AG20443 (cell line): ENCODE data around the gene SHE.
A peak's percentile ranks its signal among the peaks of the same experiment; 100 is the strongest.

Experiments
- DNase-seq: peaks from one replicate; pipeline ENCODE4 v3.0.0; 2012; ENCODE audit warnings: low spot score, mixed read lengths

SHE gene

DNA sequence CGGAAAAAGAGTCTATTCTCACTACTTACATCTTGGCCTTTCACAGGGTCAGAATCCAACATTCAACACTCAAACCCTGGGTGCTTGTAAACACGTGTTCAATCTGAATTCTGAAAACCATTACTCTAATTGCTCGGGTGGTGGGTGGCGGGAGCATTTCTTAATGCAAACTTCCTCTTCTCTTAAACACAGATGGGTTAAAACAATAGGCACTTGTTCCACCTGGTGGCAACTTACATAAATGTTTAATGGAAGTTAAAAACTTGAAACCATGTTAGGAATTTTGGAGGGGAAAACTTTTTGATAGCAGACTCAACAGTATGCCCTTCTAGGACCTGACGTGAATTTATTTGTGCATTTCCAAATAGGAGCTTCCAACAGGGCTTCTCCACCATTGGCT is 23.6 kb downstream of the SHE start:
- DNase-seq = no peak

GRCh38 chr1:154478013-154478412 is 24.2 kb downstream of the SHE start:
- no peak for DNase-seq

DNA sequence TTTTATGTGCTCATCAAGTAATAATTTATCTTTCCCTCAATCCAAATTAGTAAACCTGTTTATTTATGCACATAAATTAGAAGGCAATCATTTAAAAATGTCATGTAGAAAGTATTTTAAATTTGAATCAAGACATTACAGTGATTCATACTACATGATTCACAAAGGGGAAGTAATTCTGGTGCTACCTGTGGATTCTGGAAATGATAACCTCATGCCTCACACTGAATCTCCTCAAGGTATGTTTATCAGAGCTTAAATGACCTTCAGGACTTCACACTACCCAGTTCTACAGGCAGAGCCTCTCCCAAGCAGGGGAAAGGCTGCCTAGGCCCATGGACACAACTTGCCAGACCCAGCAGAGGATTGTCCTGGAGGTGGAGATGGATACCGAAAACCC is 25.4 kb downstream of the SHE start:
- DNase-seq = no peak

GRCh38 chr1:154474802-154475201 is 27.4 kb downstream of the SHE start:
- DNase-seq = peak; percentile 76

- DNase-seq = no peak
These were observed 30.9 kb downstream of the SHE start for GRCh38 chr1:154471304-154471703.

- no peak for DNase-seq
These were observed 32.2 kb downstream of the SHE start for GRCh38 chr1:154469844-154470560.

GRCh38 chr1:154468535-154469250 is 33.5 kb downstream of the SHE start:
- no peak for DNase-seq

- DNase-seq = no peak
These were observed 34.6 kb downstream of the SHE start for GRCh38 chr1:154467434-154468102.

DNA sequence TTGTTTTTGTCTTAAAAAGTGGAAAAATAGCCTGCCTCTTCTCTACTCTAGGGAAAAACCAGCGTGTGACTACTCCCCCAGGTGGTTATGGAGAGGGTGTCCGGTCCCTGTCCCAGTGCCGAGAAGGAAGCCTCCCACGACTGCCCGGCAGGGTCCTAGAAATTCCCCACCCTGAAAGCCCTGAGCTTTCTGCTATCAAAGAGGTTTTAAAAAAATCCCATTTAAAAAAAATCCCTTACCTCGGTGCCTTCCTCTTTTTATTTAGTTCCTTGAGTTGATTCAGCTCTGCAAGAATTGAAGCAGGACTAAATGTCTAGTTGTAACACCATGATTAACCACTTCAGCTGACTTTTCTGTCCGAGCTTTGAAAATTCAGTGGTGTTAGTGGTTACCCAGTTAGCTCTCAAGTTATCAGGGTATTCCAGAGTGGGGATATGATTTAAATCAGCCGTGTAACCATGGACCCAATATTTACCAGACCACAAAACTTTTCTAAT is 35.2 kb downstream of the SHE start:
- peak; percentile 24 for DNase-seq

DNA sequence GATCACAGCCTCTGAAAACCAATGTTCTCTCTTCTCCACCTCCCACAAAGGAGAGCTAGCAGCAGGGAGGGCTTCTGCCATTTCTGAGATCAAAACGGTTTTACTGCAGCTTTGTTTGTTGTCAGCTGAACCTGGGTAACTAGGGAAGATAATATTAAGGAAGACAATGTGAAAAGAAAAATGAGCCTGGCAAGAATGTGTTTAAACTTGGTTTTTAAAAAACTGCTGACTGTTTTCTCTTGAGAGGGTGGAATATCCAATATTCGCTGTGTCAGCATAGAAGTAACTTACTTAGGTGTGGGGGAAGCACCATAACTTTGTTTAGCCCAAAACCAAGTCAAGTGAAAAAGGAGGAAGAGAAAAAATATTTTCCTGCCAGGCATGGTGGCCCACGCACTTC is 36.0 kb downstream of the SHE start:
- no peak for DNase-seq

DNA sequence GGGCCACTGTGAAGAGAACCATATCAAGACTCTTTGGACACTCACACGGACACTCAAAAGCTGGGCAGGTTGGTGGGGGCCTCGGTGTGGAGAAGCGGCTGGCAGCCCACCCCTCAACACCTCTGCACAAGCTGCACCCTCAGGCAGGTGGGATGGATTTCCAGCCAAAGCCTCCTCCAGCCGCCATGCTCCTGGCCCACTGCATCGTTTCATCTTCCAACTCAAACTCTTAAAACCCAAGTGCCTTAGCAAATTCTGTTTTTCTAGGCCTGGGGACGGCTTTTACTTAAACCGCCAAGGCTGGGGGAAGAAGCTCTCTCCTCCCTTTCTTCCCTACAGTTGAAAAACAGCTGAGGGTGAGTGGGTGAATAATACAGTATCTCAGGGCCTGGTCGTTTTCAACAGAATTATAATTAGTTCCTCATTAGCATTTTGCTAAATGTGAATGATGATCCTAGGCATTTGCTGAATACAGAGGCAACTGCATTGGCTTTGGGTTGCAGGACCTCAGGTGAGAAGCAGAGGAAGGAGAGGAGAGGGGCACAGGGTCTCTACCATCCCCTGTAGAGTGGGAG is 36.5 kb downstream of the SHE start:
- DNase-seq = no peak

DNA sequence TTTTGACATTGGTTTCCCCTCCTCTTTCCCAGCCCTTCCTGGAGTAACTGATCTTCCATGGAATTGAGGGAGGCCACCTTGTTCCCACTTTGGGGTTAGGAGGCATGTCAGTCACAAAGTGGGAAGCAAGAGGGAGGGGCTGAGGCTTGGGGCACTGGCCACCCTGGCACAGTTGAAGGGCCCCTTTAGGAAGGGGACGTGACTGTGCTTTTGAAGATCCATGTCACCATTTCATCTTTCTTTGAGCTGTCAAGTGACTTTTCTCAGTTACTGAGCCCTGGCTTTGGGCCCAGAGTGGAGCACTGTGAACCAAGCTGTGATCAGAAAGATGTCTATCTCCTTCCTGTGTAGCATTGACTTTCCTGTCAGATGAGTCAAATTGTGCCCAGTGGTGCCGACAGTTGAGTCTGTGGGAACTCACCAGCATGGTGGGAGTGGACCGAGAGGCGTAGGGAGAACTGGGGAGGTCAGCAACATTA is 38.7 kb downstream of the SHE start:
- no peak for DNase-seq

GRCh38 chr1:154460695-154461260 is 41.4 kb downstream of the SHE start:
- DNase-seq = no peak

GRCh38 chr1:154459080-154459479 is 43.1 kb downstream of the SHE start:
- DNase-seq = no peak

DNA sequence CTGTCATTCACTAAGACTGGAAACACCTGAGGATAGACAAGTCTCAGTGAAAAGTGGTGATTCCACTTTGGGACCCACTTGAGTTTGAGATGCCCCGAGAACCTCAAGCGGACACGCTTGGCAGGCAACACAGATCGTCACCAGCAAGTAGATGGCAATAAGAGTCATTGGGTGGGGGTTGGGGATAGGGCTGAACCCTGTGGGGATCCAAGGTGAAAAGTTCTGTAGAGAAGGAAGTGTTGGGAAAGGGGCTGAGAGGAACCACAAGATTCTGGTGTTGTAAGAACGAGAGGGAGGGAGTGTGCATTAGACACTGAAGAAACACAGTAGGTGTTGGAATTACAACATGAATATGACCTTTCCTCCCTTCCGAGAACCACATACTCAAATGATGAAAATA is 45.6 kb downstream of the SHE start:
- DNase-seq = no peak

DNA sequence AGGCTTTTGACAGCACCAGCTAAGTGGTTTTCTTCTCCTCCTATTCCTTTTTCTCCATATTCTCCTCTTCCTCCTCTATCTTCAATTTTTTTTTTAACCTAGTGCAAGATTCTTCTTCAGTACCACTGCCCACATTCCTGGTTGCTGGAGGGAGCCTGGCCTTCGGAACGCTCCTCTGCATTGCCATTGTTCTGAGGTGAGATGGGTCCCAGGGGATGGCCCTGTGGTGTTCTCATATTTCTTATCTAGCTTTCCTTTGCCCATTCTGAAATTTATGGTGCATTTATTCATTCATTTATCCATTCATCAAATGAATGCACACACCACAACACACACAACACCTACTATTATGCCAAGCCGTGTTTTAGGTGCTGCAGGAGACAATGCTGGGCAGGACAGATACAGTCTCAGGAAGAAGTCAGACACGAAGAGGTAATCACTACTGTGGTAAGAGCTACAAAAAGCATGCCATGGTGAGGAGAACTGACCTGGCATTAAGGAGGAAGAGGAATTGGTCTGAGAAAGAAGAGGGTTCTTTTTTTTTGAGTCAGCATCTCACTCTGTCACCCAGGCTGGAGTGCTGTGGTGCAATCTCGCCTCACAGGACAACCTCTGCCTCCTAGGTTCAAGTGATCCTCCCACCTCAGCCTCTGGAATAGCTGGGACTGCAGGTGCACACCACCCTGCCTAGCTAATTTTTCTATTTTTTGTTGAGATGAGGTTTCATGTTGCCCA is 47.7 kb downstream of the SHE start:
- DNase-seq = no peak

DNA sequence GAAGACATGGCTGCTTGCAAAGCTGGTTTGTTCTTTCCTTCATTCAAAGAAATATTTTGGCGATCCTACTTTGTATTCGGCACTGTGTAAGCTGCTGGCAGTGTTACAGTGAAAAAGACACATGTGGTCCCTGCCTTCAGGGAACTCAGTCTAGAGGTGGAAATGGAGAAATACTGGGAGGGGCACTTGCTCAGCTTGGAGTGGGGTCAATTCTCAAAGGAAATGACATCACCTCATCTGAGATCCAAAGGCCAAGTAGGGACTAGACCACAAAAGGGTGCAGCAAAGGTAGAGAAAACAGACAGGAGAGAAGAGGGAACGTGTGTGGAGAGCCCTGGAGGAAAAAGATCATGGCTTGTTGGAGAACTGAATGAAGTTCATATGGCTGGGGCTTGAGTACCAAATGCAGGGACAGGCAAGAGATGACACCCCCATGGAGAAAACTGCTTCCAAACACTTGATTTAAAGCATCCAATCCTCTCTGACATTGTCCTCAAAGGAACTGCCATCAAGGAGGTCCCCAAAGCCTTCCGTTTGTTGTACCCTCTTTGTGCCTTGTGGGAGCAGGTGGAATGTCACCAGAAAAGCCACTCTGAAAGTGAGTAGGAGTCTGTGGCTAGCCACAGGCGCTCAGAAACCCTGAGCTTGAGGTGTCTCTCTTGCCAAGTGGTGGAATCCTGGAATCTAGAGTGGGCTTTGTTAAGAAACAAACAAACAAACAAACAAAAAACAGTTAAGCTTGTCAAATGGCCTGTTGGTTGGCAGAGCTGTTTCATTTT is 48.4 kb downstream of the SHE start:
- peak; percentile 75 for DNase-seq

DNA sequence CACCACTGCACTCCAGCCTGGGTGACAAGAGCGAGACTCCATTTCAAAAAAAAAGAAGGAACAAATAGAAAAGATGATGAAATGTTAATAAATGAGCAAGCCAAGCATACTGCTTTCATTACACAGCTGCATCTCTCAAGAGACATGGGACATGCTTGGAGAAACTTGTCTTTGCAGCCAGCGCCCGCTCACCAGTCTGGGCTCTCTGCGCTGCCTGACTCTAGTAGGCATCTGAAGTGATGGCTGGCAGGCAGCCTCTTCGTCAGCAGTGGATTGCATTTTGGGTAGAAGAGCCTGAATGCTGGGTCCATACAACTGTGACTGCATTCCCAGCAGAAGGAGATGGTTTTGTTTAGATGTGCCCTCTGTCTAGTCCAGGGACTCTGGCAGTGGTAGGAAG is 49.1 kb downstream of the SHE start:
- peak; percentile 43 for DNase-seq

DNA sequence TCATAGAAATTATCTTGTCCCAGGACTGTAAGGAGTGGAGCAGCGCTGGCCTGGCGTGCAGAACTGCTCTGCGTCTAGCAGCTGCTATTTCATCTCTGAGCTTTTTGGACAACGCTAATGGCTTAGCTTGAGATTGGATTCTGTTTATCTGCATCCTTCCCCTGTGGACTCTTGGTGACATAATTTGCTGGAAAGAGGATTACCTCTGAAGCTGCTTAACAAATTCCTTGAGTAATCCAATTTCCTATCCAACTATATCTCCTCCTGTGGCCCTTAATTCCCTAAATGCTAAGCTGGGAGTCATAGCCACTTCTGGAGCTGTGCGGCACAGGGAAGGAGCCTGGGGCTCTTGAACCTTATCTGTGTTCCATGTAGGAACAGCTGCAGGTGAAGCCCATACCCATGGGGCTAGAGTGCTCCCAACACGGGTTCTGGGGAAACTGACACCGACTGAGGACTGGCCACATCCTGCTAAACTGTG is 53.8 kb downstream of the SHE start:
- DNase-seq = no peak

DNA sequence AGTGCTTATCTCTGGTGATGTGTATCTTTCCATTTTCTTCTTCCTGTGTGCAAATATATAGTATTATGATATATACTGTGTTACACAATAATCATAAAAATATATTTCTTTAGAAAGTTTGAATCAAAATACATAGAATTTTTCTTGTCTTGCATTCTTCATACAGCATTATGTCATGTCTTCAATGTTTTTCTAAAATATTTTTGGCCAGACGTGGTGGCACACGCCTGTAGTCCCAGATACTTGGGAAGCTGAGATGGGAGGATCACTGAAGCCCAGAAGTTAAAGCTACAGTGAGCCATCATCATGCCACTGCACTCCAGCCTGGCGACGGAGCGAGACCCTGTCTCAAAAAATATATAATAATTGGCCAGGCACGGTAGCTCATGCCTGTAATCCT is 55.4 kb downstream of the SHE start:
- DNase-seq = no peak

GRCh38 chr1:154446292-154446691 is 55.9 kb downstream of the SHE start:
- DNase-seq = peak; percentile 95
